ENCODE data around the gene SORCS2. TPM values are rescaled to one million over a fixed set of nuclear protein-coding genes. Genes with fewer than 3 reads are reported as not detected.
A peak's percentile ranks its signal among the peaks of the same experiment; 100 is the strongest.

The SORCS2 gene
- polyA plus RNA-seq, 3 donors = 0.46 to 0.55 TPM; not detected in 1

- no peaks in the 10 kb centered on the region for H3K4me1 ChIP-seq (ENCODE audit: control insufficient read depth in 1 of 2, insufficient read depth in 2 of 2, low read length in 2 of 2)
- Mint-ChIP-seq H3K9me3 (no peaks in the 10 kb centered on the region), H3K4me1 (no peaks in the 10 kb centered on the region), H3K36me3 (no peaks in the 10 kb centered on the region), H3K27ac (peak overlapping the region in 1 of 7 donors; percentile 48), H3K27me3 (ENCODE audit: low read depth in 3 of 3) (peaks cover 17 to 21% (median 19%) of the 10 kb centered on the region in 3 donors), H3K4me3 (no peak overlapping the region)
- DNase-seq = no peak
- intact Hi-C loops (cut with micrococcal nuclease) = no loop called here
- H3K79me2 ChIP-seq (ENCODE audit: insufficient read depth, low read length) = no peaks in the 10 kb centered on the region
- H3K36me3 ChIP-seq (replicated peaks in 1 of 2; ENCODE audit: control insufficient read depth in 1 of 2, insufficient read depth in 2 of 2, low read length in 2 of 2) = no peaks in the 10 kb centered on the region
- H4K20me1 ChIP-seq (ENCODE audit: insufficient read depth, low read length) = no peaks in the 10 kb centered on the region
- H3K4me3 ChIP-seq (replicated peaks in 1 of 3; ENCODE audit: low read depth in 2 of 3, low read length in 3 of 3) = no peak overlapping the region
- 36% methylated on average over 15 of the region's 19 CpGs for WGBS (ENCODE audit: insufficient coverage)
- H3K27ac ChIP-seq (ENCODE audit: low read depth in 1 of 2, low read length in 2 of 2) = no peak overlapping the region
- H3K9me3 ChIP-seq (replicated peaks in 1 of 2; ENCODE audit: control insufficient read depth in 1 of 2, insufficient read depth in 1 of 2, low read length in 2 of 2) = no peaks in the 10 kb centered on the region
- TF ChIP-seq CTCF (IDR thresholded peaks at IDR 0.05) = no peak
- H3K4me2 ChIP-seq (replicated peaks; ENCODE audit: extremely low read depth, low read length, poor library complexity, severe bottlenecking) = no peak overlapping the region
- no peak overlapping the region for H3K9ac ChIP-seq (ENCODE audit: insufficient read depth, low read length, poor library complexity, severe bottlenecking)
- no peaks in the 10 kb centered on the region for H3K27me3 ChIP-seq (ENCODE audit: control insufficient read depth in 2 of 2, insufficient read depth in 2 of 2, low read length in 2 of 2)
- H2AFZ ChIP-seq (ENCODE audit: insufficient read depth, low read depth, low read length, poor library complexity, severe bottlenecking) = no peak overlapping the region
Measured at GRCh38 chr4:7472442-7473013, 280.2 kb downstream of the SORCS2 start.

DNA sequence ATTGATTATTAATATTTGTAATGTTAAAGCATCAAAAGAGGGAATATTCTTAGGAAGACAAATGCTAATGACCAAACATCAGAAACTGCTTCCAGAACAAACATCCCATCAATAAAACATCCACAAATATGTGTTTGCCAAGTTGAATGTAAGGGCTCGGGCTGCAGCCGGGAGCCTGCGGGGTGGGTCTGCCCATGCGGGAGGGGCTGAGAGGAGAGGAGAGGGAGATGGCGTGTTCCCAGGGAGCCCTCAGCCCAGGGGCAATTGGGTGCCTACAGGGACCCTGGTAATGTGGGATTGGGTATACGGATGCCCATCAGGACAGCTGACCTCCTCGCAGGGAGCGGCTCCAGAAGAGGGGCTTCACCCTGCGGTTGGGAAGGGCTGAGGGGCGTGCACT, 280.7 kb downstream of the SORCS2 start:
- intact Hi-C loops (cut with micrococcal nuclease) = no loop called here
- H3K36me3 Mint-ChIP-seq = no peaks in the 10 kb centered on the region
- H3K27ac Mint-ChIP-seq = no peak overlapping the region
- H3K27ac ChIP-seq (ENCODE audit: low read depth in 1 of 2, low read length in 2 of 2) = no peak overlapping the region
- no peak for DNase-seq
- TF ChIP-seq CTCF (IDR thresholded peaks at IDR 0.05) = no peak
- H3K4me2 ChIP-seq (replicated peaks; ENCODE audit: extremely low read depth, low read length, poor library complexity, severe bottlenecking) = no peak overlapping the region
- WGBS (ENCODE audit: insufficient coverage) = 92% methylated on average over 8 of the region's 10 CpGs
- H3K27me3 ChIP-seq (ENCODE audit: control insufficient read depth in 2 of 2, insufficient read depth in 2 of 2, low read length in 2 of 2) = no peaks in the 10 kb centered on the region
- no peak overlapping the region for H3K9ac ChIP-seq (ENCODE audit: insufficient read depth, low read length, poor library complexity, severe bottlenecking)
- no peaks in the 10 kb centered on the region for H3K4me1 ChIP-seq (ENCODE audit: control insufficient read depth in 1 of 2, insufficient read depth in 2 of 2, low read length in 2 of 2)
- H4K20me1 ChIP-seq (ENCODE audit: insufficient read depth, low read length) = no peaks in the 10 kb centered on the region
- no peaks in the 10 kb centered on the region for H3K36me3 ChIP-seq (replicated peaks in 1 of 2; ENCODE audit: control insufficient read depth in 1 of 2, insufficient read depth in 2 of 2, low read length in 2 of 2)
- no peak overlapping the region for H2AFZ ChIP-seq (ENCODE audit: insufficient read depth, low read depth, low read length, poor library complexity, severe bottlenecking)
- no peak overlapping the region for H3K4me3 Mint-ChIP-seq
- no peaks in the 10 kb centered on the region for H3K9me3 Mint-ChIP-seq
- no peaks in the 10 kb centered on the region for H3K9me3 ChIP-seq (replicated peaks in 1 of 2; ENCODE audit: control insufficient read depth in 1 of 2, insufficient read depth in 1 of 2, low read length in 2 of 2)
- H3K4me1 Mint-ChIP-seq = no peaks in the 10 kb centered on the region
- no peak overlapping the region for H3K4me3 ChIP-seq (replicated peaks in 1 of 3; ENCODE audit: low read depth in 2 of 3, low read length in 3 of 3)
- peaks cover 17 to 21% (median 19%) of the 10 kb centered on the region in 3 donors for H3K27me3 Mint-ChIP-seq (ENCODE audit: low read depth in 3 of 3)
- no peaks in the 10 kb centered on the region for H3K79me2 ChIP-seq (ENCODE audit: insufficient read depth, low read length)

All from CD14-positive monocyte (primary cell).